ENCODE measurements around the gene UTS2R.
"Not testable (repeated sequence)": the region's sequence is repeated elsewhere in the genome, so short reads cannot be mapped to it uniquely, and the experiment has no call there.

The UTS2R gene

GRCh38 chr17:82408288-82408937 lies 36.8 kb downstream of the UTS2R start:
- DNase-seq (ENCODE audit: low spot score) = no peak

GRCh38 chr17:82408938-82409318 lies 37.4 kb downstream of the UTS2R start:
- no peak for DNase-seq (ENCODE audit: low spot score)

- DNase-seq (ENCODE audit: low spot score) = no peak
These were observed 38.6 kb downstream of the UTS2R start for GRCh38 chr17:82410014-82410716.

DNA sequence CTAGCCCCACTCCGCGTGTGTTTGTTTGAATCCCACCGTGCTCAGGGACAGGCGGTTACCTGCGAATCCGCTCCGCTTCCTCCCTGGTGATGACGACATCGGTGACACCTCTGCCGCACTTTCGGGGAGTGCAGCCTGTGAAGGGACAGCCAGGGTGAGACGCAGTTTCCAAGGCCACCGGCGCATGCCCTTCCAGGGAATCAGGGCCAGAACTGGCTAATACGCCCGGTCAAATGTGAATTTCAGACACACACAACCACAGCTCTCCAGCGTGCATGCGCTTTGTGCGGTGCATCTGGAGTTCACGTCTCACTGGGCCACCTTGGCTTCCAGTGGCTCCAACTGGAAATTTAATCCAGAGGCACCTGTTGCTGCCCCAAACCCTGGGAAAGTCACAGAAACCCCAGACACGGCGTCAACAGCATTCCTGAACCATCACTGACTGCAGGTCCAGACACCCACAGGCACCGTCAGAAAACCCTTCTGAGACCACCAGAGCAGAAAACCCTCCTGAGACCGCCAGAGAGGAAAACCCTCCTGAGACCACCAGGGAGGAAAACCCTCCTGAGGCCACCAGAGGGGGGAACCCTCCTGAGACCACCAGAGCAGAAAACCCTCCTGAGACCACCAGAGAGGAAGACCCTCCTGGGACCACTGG lies 40.0 kb downstream of the UTS2R start:
- DNase-seq (ENCODE audit: low spot score) = no peak

DNA sequence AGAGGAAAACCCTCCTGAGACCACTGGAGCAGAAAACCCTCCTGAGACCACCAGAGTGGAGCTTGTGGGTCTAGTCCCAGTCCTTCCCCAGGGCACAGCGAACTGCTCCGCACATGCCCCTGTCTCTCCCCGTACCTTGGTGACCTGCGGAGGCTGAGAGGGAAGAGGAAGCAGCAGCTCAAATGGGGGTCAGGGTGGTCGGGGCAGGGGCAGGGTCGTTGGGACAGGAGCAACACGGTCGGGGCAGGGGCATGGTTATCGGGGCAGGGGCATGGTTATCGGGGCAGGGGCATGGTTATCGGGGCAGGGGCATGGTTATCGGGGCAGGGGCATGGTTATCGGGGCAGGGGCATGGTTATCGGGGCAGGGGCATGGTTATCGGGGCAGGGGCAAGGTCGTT lies 40.5 kb downstream of the UTS2R start:
- DNase-seq (ENCODE audit: low spot score) = not testable (repeated sequence)

DNA sequence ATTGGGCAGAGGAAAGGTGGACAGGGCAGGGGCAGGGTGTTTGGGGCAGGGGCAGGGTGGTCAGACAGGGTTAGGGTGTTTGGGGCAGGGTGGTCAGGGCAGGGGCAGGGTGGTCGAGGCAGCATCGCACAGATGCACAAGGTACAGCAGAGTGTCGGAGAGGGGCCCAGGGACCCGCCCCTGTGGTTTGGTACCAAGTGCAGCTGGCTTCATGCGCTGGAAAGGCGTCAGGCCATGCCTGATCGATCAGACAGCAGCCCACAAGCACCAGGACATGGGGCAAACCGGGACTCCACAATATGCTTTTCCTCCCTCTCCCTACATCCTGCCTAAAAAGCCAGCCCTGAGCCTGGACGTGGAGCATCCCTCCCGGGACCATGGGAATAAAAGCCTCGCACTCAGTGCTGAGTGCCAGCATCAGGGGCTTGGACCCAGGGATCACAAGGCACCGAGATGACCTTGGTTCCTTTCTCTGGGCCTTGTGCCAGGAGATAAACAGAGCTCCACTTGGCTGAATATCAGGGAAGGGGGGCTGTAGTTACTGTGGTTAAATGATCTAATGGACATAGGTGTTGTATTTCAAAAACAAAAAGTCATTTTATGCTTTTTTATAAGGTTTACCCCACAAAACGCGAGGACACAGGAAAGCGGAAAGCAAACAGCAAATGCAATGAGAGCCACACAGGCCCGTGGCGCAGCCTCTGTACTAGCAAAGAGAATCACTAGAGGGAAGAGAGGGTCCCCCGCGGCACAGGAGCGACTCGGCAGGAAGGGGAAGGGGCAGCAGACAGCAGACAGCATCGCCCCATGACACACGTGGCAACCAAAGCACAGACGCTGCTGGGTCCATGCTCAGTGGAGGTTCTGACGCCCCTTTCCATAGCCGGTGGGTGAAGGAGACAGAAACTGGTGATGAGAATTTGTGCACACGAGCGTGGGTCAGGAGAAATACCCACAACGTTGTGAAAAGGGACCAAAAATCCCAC lies 41.3 kb downstream of the UTS2R start:
- DNase-seq (ENCODE audit: low spot score) = no peak

DNA sequence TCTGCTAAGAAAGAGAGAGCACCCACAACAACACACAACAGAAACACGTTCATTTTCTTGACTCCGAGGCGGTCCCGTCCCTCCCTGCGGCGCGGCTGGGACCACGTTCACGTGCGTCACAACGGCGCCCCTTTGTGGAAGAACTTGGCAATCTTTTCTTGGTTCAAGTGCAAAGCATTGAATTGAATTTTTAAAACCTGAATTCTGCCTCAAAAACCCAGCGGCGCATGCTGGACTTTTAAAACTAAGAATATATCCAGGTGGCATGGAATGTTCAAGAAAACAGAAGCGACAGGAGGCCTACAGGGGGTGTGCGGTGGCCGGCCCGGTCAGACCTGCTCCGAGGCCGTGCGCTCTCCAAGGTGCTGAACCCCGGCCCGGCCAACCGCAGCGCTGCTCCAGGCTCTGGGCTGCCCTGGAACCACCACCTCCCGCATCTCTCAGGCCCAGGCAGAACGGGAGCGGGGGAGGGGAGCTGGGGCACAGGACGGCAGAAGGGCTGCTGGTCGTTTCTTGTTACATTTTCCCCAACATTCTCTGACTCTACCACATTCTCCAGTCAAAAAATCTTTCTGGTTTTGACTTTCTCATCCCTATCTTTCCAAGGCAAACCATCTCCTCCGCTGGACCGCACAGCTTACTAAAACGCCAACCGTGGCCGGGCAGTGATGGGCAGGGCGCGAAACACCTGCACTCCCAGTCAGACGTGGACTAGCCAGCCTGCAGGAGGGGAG lies 43.1 kb downstream of the UTS2R start:
- peak; percentile 88 for DNase-seq (ENCODE audit: low spot score)

- no peak for DNase-seq (ENCODE audit: low spot score)
These were observed 43.8 kb downstream of the UTS2R start for GRCh38 chr17:82415336-82415735.

DNA sequence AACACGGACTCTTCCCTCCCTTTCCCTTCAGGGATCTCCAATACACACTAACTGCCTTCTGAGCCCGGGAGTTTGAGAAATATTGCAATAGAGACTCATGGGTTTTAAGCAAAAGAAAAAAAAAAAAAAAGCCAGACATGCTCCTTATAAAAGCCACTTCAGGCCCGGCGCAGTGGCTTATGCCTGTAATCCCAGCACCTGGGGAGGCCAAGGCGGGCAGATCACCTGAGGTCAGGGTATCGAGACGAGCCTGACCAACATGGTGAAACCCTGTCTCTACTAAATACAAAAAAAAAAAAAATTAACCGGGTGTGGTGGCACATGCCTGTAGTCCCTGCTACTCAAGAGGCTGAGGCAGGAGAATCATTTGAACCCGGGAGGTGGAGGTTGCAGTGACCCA lies 44.2 kb downstream of the UTS2R start:
- DNase-seq (ENCODE audit: low spot score) = no peak

DNA sequence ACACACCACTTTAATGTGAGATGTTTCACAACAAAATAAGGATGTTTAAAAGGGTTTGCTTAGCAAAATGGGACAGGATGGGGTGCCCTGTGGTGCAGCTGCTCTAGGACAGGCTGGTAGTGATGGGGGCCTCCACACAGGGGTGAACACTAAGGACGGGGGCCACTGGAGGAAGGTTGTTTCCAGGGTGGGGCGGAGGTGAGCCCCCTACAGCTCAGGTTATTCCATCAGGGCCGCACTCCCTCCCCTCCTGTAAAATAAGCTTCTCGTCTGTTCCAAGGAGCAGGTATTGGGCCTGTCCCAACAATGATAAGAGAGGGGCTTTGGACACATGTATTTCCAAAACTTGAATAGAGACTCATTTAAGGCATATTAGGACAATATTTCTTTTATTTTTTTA lies 44.7 kb downstream of the UTS2R start:
- no peak for DNase-seq (ENCODE audit: low spot score)

DNA sequence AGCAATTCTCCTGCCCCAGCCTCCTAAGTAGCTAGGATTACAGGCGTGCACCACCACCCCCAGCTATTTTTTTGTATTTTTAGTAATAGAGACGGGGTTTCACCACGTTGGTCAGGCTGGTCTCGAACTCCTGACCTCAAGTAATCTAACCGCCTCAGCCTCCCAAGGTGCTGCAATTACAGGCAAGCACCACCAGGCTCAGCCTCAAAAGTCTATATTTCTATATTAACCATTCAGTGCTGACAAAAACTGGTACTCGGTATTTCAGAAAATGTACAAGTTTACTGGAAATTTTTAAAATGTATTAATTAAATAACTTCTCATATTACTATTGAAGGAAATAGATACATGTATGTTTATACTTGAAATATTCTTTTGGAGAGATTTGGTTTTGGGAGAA lies 45.2 kb downstream of the UTS2R start:
- no peak for DNase-seq (ENCODE audit: low spot score)

- peak; percentile 97 for DNase-seq (ENCODE audit: low spot score)
These were observed 46.7 kb downstream of the UTS2R start, which contains the start of the genes HEXD and OGFOD3 for GRCh38 chr17:82418001-82418986. Gene HEXD, plus strand, starts transcription at chr17:82418347. Its CDS starts 1,453 bp downstream, at chr17:82419800. Gene OGFOD3, minus strand, starts transcription at chr17:82418586. Its CDS starts 101 bp downstream, at chr17:82418485.

DNA sequence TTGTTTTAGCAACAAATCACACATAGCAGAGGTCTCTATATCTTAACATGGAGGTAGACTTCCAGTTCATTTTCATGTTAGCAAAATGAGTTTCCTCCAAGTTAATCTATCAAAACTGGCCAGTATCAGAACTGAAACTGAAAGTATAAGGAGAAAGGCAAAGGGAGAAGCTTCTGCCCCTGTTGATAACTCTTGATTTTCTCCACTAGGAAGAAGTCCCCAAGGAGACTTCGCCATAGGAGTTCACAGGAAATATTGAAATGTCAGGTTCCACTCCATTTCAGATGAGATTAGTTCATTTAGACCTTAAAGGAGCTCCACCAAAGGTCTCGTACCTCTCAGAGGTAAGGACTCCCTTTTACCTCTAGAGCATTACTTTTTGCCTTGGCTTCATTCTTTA lies 48.0 kb downstream of the UTS2R start:
- peak; percentile 35 for DNase-seq (ENCODE audit: low spot score)

- peak; percentile 50 for DNase-seq (ENCODE audit: low spot score)
These were observed 52.7 kb downstream of the UTS2R start for GRCh38 chr17:82424001-82424862.

DNA sequence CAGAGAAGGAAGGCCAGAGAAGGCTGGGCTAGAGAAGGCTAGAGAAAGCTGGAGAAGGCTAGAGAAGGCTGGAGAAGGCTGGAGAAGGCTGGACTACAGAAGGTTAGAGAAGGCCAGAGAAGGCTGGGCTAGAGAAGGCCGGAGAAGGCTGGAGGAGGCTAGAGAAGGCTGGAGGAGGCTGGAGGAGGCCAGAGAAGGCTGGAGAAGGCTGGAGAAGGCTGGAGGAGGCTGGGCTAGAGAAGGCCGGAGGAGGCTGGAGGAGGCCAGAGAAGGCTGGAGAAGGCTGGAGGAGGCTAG lies 53.2 kb downstream of the UTS2R start:
- DNase-seq (ENCODE audit: low spot score) = no peak

Data from hepatic stellate cell (primary cell).